HepG2 (cell line): Measurements from ENCODE around the gene SYT7. TPM values are rescaled to one million over a fixed set of nuclear protein-coding genes. Genes with fewer than 3 reads are reported as not detected.

Experiments used
- ATAC-seq: fragments of 200-7000 bp; cut with Tn5 transposase; 3 replicates; pipeline ENCODE4 v1.9.1; 2020; ENCODE audit warnings: mild to moderate bottlenecking, moderate library complexity
- BruUV-seq: library from RNA; stranded (reverse); fragments of 400-500 nt; replicated peaks from 2 replicates; lab custom pipeline; 2021; lab: Mats Ljungman, UMichigan
- CTCF ChIA-PET: fragments of 300-600 bp; formaldehyde crosslinking; extraction: SDS; loops from one replicate; lab custom pipeline; 2021; ENCODE audit warnings: low total read pairs, inconsistent platforms, low intra/inter-chr PET ratio; lab: Yijun Ruan, JAX
- POLR2A ChIA-PET: fragments of 350-600 bp; sonication (Branson Sonifier 250); formaldehyde crosslinking; loops from one replicate; lab custom pipeline; 2020; ENCODE audit warnings: antibody characterized with exemption, inconsistent platforms; lab: Yijun Ruan, JAX
- DNase-seq: peaks from one replicate; pipeline ENCODE4 v3.0.0-alpha.2; 2015; ENCODE audit warnings: low spot score
- FAIRE-seq: peaks from 3 replicates; lab custom pipeline; 2011; peaks lifted over from hg19 to GRCh38; lab: Jason Lieb, UNC
- H2AFZ ChIP-seq: one replicate; pipeline ENCODE4 v1.6.1; 2011; ENCODE audit warnings: low read length, inconsistent platforms
- H3K27ac ChIP-seq: fragments of 300-600 bp; 3 replicates; pipeline ENCODE4 v1.8.0; 2011; ENCODE audit warnings: mixed run types, mild to moderate bottlenecking, mixed read lengths, low read length, inconsistent platforms; ENCODE audit not compliant: insufficient read depth; ENCODE audit errors: extremely low read length
- H3K27me3 ChIP-seq, 2 experiments: fragments of 200-600 bp in 1 of 2; 2 replicates in 1 of 2; 3 replicates in 1 of 2; pipeline versions ENCODE4 v1.6.0 to v1.8.0; 2011; ENCODE audit warnings: low read length in 2 of 2, mild to moderate bottlenecking in 2 of 2, moderate library complexity in 2 of 2, inconsistent platforms in 1 of 2; ENCODE audit not compliant: insufficient read depth in 2 of 2, control insufficient read depth in 1 of 2
- H3K36me3 ChIP-seq, 2 experiments: fragments of 200-600 bp in 1 of 2; replicated peaks in 1 of 2; 2 replicates in 1 of 2; 3 replicates in 1 of 2; pipeline versions ENCODE4 v1.5.1 to v1.8.0; 2011; ENCODE audit warnings: low read length in 2 of 2, inconsistent platforms in 1 of 2; ENCODE audit not compliant: insufficient read depth in 2 of 2, control insufficient read depth in 1 of 2
- H3K4me1 ChIP-seq: 2 replicates; pipeline ENCODE4 v1.5.1; 2012; ENCODE audit warnings: low read length, inconsistent platforms; ENCODE audit not compliant: insufficient read depth
- H3K4me2 ChIP-seq: 2 replicates; pipeline ENCODE4 v1.6.0; 2011; ENCODE audit warnings: low read depth, low read length, inconsistent platforms
- H3K4me3 ChIP-seq, 3 experiments: fragments of 200-600 bp in 1 of 3; sonication (generic), shearing (Covaris generic) in 1 of 3; replicated peaks in 1 of 3; 2 replicates each; pipeline ENCODE4 v1.5.1; 2011 to 2016; ENCODE audit warnings: low read length in 3 of 3, inconsistent platforms in 2 of 3, low read depth in 2 of 3, mild to moderate bottlenecking in 2 of 3, control low read depth in 1 of 3, mixed read lengths in 1 of 3; ENCODE audit not compliant: insufficient read depth in 1 of 3
- H3K79me2 ChIP-seq: one replicate; pipeline ENCODE4 v1.6.1; 2011; ENCODE audit warnings: low read length, inconsistent platforms; ENCODE audit not compliant: insufficient read depth
- H3K9ac ChIP-seq: 2 replicates; pipeline ENCODE4 v1.6.0; 2011; ENCODE audit warnings: mild to moderate bottlenecking, low read depth, low read length, inconsistent platforms; ENCODE audit not compliant: insufficient read depth
- H3K9me3 ChIP-seq: 2 replicates; pipeline ENCODE4 v1.5.1; 2012; ENCODE audit warnings: mild to moderate bottlenecking, low read length
- H4K20me1 ChIP-seq: 2 replicates; pipeline ENCODE4 v1.6.0; 2011; ENCODE audit warnings: inconsistent platforms, mild to moderate bottlenecking, low read length, moderate library complexity; ENCODE audit not compliant: insufficient read depth
- DZIP1 ChIP-seq: sonication (generic); formaldehyde crosslinking; IDR thresholded peaks from 2 replicates; pipeline ENCODE4 v1.5.0; 2020; ENCODE audit warnings: mild to moderate bottlenecking, missing genetic modification reagents
- FOSL2 ChIP-seq: sonication (generic); formaldehyde crosslinking; IDR thresholded peaks from 2 replicates; pipeline ENCODE4 v1.4.0; 2020; ENCODE audit warnings: missing genetic modification reagents
- MAX ChIP-seq: IDR thresholded peaks from 2 replicates; pipeline ENCODE4 v1.6.1; 2012; ENCODE audit warnings: inconsistent platforms
- MNT ChIP-seq: fragments of 450-650 bp; IDR thresholded peaks from 2 replicates; pipeline ENCODE4 v1.6.1; 2016
- PAF1 ChIP-seq: IDR thresholded peaks from 2 replicates; pipeline ENCODE4 v1.6.1; 2016; ENCODE audit warnings: missing genetic modification reagents, missing compliant biosample characterization
- PPARG ChIP-seq: conservative IDR thresholded peaks from 2 replicates; pipeline ENCODE4 v1.6.1; 2016; ENCODE audit warnings: missing biosample characterization, missing genetic modification reagents
- RFX1 ChIP-seq: fragments of 450-650 bp; IDR thresholded peaks from 2 replicates; pipeline ENCODE4 v1.6.1; 2017
- RORA ChIP-seq: sonication (generic); formaldehyde crosslinking; IDR thresholded peaks from 2 replicates; pipeline ENCODE4 v1.5.0; 2020; ENCODE audit warnings: mild to moderate bottlenecking, missing genetic modification reagents, moderate library complexity
- SRSF4 ChIP-seq: fragments of 200-400 bp; formaldehyde crosslinking; IDR thresholded peaks from one replicate; pipeline ENCODE4 v1.6.1; 2018; ENCODE audit warnings: mild to moderate bottlenecking, low read depth, low read length, moderate library complexity; ENCODE audit not compliant: poor library complexity, severe bottlenecking
- THAP7 ChIP-seq: sonication (generic); formaldehyde crosslinking; IDR thresholded peaks from 2 replicates; pipeline ENCODE4 v1.8.1; 2023; ENCODE audit warnings: mild to moderate bottlenecking, missing genetic modification reagents
- ZNF720 ChIP-seq: sonication (generic); formaldehyde crosslinking; IDR thresholded peaks from 2 replicates; pipeline ENCODE4 v1.4.0; 2020; ENCODE audit warnings: missing genetic modification reagents
- ZNF75D ChIP-seq: sonication (generic); formaldehyde crosslinking; IDR thresholded peaks from 2 replicates; pipeline ENCODE4 v1.8.1; 2023; ENCODE audit warnings: missing genetic modification reagents, mild to moderate bottlenecking, borderline replicate concordance
- ZNF780A ChIP-seq: sonication (generic); formaldehyde crosslinking; IDR thresholded peaks from 2 replicates; pipeline ENCODE4 v1.8.0; 2022; ENCODE audit warnings: mild to moderate bottlenecking, missing genetic modification reagents, moderate library complexity
- ZNF790 ChIP-seq: sonication (generic); formaldehyde crosslinking; IDR thresholded peaks from 2 replicates; pipeline ENCODE4 v1.8.0; 2022; ENCODE audit warnings: missing genetic modification reagents, mild to moderate bottlenecking, borderline replicate concordance
- ZNF850 ChIP-seq: sonication (generic); formaldehyde crosslinking; conservative IDR thresholded peaks from 2 replicates; pipeline ENCODE4 v1.9.0; 2021; ENCODE audit warnings: mild to moderate bottlenecking, missing genetic modification reagents
- ZSCAN21 ChIP-seq: sonication (generic); formaldehyde crosslinking; IDR thresholded peaks from 2 replicates; pipeline ENCODE4 v1.8.0; 2022; ENCODE audit warnings: mild to moderate bottlenecking, missing genetic modification reagents, moderate library complexity, borderline replicate concordance
- ZSCAN31 ChIP-seq: sonication (generic); formaldehyde crosslinking; IDR thresholded peaks from 2 replicates; pipeline ENCODE4 v1.5.0; 2020; ENCODE audit warnings: low read depth, mild to moderate bottlenecking, missing genetic modification reagents
- WGBS: methylation state at CpG from one replicate; pipeline ENCODE4 v1.1.6; 2017; ENCODE audit warnings: low lambda C conversion rate; 5-methylcytosine and 5-hydroxymethylcytosine counted together
- in situ Hi-C: cut with HindIII; loops from 2 replicates; pipeline ENCODE4 v1.10.0; 2017; ENCODE audit warnings: low pct_unique_long_range_greater_than_20kb; ENCODE audit not compliant: extremely low pct_ligation_motif_present
- intact Hi-C: fragments of 100-400 bp; cut with micrococcal nuclease; formaldehyde crosslinking; loops from one replicate; pipeline ENCODE4 v1.10.0; 2022; ENCODE audit not compliant: unreplicated experiment
- polyA plus RNA-seq, 8 experiments: library from polyadenylated mRNA; depleted of rRNA in 3 of 8; stranded (reverse) in 7 of 8; unstranded in 1 of 8; fragments of >200 nt; fragmentation: Illumina TruSeq in 4 of 8; extraction: Trizol in 4 of 8; gene quantifications; 2 replicates each; pipeline versions ENCODE4 v1.2.1 to v1.2.3, GENCODE V29; 2011 to 2016; ENCODE audit warnings: low read depth in 4 of 8, missing spikeins in 1 of 8, mixed read lengths in 1 of 8; ENCODE audit not compliant: insufficient read depth in 1 of 8
- total RNA-seq, 5 experiments: library from RNA; depleted of rRNA; stranded (reverse); fragments of >200 nt; fragmentation: Illumina TruSeq; extraction: Trizol; gene quantifications; 2 replicates each; pipeline ENCODE4 v1.2.3, GENCODE V29; 2016; ENCODE audit warnings: low read depth in 1 of 5

The SYT7 gene
- total and polyA plus RNA-seq, 2 of the 13 experiments (the other 11 are each of a cell fraction or from before 2014, with no cell fraction given), result 1.4 to 4.4 TPM

GRCh38 chr11:61533401-61533800, 47.5 kb downstream of the SYT7 start:
- no TSS peak for BruUV-seq
- no peaks in the 10 kb centered on the region for H3K9me3 ChIP-seq
- intact Hi-C loops, result no loop called here
- H3K36me3 ChIP-seq, result no peaks in the 10 kb centered on the region
- no peak overlapping the region for H3K4me2 ChIP-seq
- peaks cover 45% of the 10 kb centered on the region for H3K4me1 ChIP-seq
- H3K27ac ChIP-seq, result no peak overlapping the region
- H3K27me3 ChIP-seq, result peaks cover 0 to 6% of the 10 kb centered on the region in 2 experiments; a peak in 2 of 5 replicates
- WGBS, result 18% methylated on average over 7 of the region's 8 CpGs
- no peaks in the 10 kb centered on the region for H3K79me2 ChIP-seq
- CTCF ChIA-PET, result no interaction called here
- in situ Hi-C loops, result loop anchor here (5.0 kb wide), 1 partner anchor 104 kb away; no protein-coding TSS in a partner anchor
- H3K4me3 ChIP-seq, result no peak overlapping the region
- H2AFZ ChIP-seq, result no peak overlapping the region
- no peak overlapping the region for H3K9ac ChIP-seq
- H4K20me1 ChIP-seq, result no peaks in the 10 kb centered on the region
- DNase-seq, result no peak
- ATAC-seq, result no peak
- TF ChIP-seq FOSL2 (CRISPR knock-in tag), result no peak
- no peak for TF ChIP-seq RORA (CRISPR knock-in tag)
- no peak for TF ChIP-seq ZSCAN21 (CRISPR knock-in tag)
- no peak for TF ChIP-seq ZNF780A (CRISPR knock-in tag)
- no peak for TF ChIP-seq ZNF75D
- no peak for TF ChIP-seq DZIP1 (CRISPR knock-in tag)
- no peak for TF ChIP-seq PAF1 (CRISPR knock-in tag)
- TF ChIP-seq ZNF720, result no peak
- no peak for TF ChIP-seq MNT
- TF ChIP-seq RFX1, result no peak
- TF ChIP-seq MAX, result no peak
- TF ChIP-seq SRSF4, result no peak
- no peak for TF ChIP-seq THAP7 (CRISPR knock-in tag)
- no peak for TF ChIP-seq ZNF850
- no peak for TF ChIP-seq ZNF790 (CRISPR knock-in tag)
- TF ChIP-seq ZSCAN31 (CRISPR knock-in tag), result no peak
- TF ChIP-seq PPARG (CRISPR knock-in tag), result no peak
- POLR2A ChIA-PET, result no interaction called here
- no peak for FAIRE-seq
